Measurements from ENCODE around the gene RAP1GAP.

The RAP1GAP gene

GRCh38 chr1:21662426-21663247 is 6.5 kb downstream of the RAP1GAP start:
- DNase-seq (ENCODE audit: low read depth), result no peak
- H3K4me3 ChIP-seq (ENCODE audit: control insufficient read depth, low read depth, low read length), result no peak overlapping the region
- no peak for TF ChIP-seq CTCF (conservative IDR thresholded peaks at IDR 0.05; ENCODE audit: control insufficient read depth, insufficient read depth, low read depth, low read length)

DNA sequence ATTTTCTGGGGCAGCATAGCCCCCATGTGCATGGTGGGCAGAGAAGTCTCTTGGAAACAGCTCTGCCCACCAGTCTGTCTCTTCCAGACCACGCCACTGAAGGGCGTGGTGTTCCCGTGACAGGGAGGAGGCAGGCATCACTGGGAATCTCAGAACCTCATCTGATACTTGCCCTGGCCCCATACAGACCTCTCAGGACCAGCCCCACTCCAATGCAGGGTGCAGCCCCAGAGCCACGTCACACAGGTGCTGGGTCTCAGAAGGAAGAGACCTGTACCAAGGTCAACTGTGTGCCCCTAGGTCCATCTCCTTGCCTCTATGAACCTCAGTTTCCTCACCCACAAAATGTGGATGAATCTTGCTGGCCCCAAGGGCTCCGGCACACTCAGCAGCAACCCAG is 7.3 kb downstream of the RAP1GAP start:
- no peak for DNase-seq (ENCODE audit: low read depth)
- no peak overlapping the region for H3K4me3 ChIP-seq (ENCODE audit: control insufficient read depth, low read depth, low read length)
- no peak for TF ChIP-seq CTCF (conservative IDR thresholded peaks at IDR 0.05; ENCODE audit: control insufficient read depth, insufficient read depth, low read depth, low read length)

DNA sequence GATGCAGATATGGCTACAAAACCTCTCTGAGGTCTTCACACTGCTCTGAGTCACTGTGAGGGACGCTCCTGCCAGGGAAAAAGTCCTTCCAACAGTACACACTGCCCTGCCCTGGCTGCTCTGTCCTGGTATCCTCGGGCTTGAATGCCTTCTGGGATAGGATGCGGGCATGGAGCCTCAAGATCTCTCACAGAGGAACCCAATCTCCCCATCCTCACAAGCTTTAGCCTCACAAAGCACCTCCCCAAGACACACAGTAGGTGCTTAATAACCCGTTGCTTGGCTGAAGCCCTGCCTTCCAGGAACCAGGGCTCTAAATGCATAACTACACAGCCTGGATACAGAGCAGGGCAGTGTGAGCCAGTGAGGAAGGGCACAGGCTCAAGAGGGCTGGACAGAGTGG is 9.2 kb downstream of the RAP1GAP start:
- DNase-seq (ENCODE audit: low read depth), result no peak
- H3K4me3 ChIP-seq (ENCODE audit: control insufficient read depth, low read depth, low read length), result no peak overlapping the region
- TF ChIP-seq CTCF (conservative IDR thresholded peaks at IDR 0.05; ENCODE audit: control insufficient read depth, insufficient read depth, low read depth, low read length), result no peak

- no peak overlapping the region for H3K4me3 ChIP-seq (ENCODE audit: control insufficient read depth, low read depth, low read length)
- DNase-seq (ENCODE audit: low read depth), result peak; percentile 42
- TF ChIP-seq CTCF (conservative IDR thresholded peaks at IDR 0.05; ENCODE audit: control insufficient read depth, insufficient read depth, low read depth, low read length), result peak; percentile 64
Measured at GRCh38 chr1:21659099-21659923, 9.8 kb downstream of the RAP1GAP start.

- no peak for DNase-seq (ENCODE audit: low read depth)
- no peak overlapping the region for H3K4me3 ChIP-seq (ENCODE audit: control insufficient read depth, low read depth, low read length)
- TF ChIP-seq CTCF (conservative IDR thresholded peaks at IDR 0.05; ENCODE audit: control insufficient read depth, insufficient read depth, low read depth, low read length), result no peak
Measured at GRCh38 chr1:21657456-21658190, 11.5 kb downstream of the RAP1GAP start.

DNA sequence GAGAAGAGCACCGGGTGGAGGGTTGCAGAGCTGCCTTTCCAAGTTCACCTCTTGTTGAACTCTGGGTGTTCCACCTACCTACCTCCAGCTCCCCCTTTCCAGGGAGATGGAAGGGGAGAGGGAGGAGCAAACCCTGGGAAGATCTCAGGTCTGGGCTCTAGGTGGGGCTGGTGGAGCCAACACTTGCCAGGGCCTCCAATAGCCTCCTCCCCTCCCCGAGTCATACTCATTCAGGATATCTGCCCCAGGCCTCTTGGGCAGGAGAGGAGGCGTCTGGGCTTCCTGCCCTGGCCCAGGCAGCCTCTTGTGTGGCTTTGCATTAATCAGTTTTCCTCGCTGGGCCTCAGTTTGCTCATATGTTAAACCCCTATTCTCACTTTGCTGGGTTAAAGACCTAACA is 13.4 kb downstream of the RAP1GAP start:
- H3K4me3 ChIP-seq (ENCODE audit: control insufficient read depth, low read depth, low read length), result no peak overlapping the region
- DNase-seq (ENCODE audit: low read depth), result no peak
- peak; percentile 0 for TF ChIP-seq CTCF (conservative IDR thresholded peaks at IDR 0.05; ENCODE audit: control insufficient read depth, insufficient read depth, low read depth, low read length)
